ENCODE data around the gene NAV1.

NAV1 gene

DNA sequence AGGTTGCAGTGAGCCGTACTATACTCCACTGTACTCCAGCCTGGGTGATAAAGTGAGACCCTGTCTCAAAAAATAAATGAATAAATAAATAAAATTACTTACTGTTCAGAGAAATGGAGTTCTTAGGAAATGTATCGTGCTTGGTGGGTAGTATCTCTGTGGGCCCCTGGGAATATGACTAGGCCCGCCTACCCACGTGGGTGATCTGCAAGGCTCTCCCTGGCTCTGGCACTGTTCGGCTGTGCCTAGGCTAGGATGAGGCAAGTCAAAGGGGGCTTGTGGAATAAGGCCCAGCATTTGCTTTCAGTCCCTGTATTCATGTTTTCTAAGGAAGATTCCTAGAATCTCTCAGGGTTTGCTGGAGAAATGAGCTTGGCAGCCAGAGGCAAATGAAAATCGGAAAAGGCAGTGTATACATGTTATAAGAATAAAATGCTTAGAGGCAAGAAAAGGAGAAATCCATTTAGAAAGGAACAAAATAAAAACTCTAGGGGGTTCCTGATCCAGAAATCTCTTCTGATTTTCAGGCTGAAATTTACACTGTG lies 27.5 kb upstream of the NAV1 start:
- no peak for TF ChIP-seq FOXP2 (optimal IDR thresholded peaks at IDR 0.05; ENCODE audit: borderline replicate concordance, extremely low read depth, extremely low read length, insufficient read depth)
- no peak for TF ChIP-seq TAF1 (IDR thresholded peaks at IDR 0.05; ENCODE audit: borderline replicate concordance, insufficient read depth, low read length)
- no peak for TF ChIP-seq POLR2AphosphoS5 (IDR thresholded peaks at IDR 0.05; ENCODE audit: low read depth, low read length)
- no peak for TF ChIP-seq SIN3A (IDR thresholded peaks at IDR 0.05; ENCODE audit: borderline replicate concordance, insufficient read depth, low read length)
- TF ChIP-seq, protein P1, sequence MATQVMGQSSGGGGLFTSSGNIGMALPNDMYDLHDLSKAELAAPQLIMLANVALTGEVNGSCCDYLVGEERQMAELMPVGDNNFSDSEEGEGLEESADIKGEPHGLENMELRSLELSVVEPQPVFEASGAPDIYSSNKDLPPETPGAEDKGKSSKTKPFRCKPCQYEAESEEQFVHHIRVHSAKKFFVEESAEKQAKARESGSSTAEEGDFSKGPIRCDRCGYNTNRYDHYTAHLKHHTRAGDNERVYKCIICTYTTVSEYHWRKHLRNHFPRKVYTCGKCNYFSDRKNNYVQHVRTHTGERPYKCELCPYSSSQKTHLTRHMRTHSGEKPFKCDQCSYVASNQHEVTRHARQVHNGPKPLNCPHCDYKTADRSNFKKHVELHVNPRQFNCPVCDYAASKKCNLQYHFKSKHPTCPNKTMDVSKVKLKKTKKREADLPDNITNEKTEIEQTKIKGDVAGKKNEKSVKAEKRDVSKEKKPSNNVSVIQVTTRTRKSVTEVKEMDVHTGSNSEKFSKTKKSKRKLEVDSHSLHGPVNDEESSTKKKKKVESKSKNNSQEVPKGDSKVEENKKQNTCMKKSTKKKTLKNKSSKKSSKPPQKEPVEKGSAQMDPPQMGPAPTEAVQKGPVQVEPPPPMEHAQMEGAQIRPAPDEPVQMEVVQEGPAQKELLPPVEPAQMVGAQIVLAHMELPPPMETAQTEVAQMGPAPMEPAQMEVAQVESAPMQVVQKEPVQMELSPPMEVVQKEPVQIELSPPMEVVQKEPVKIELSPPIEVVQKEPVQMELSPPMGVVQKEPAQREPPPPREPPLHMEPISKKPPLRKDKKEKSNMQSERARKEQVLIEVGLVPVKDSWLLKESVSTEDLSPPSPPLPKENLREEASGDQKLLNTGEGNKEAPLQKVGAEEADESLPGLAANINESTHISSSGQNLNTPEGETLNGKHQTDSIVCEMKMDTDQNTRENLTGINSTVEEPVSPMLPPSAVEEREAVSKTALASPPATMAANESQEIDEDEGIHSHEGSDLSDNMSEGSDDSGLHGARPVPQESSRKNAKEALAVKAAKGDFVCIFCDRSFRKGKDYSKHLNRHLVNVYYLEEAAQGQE (IDR thresholded peaks at IDR 0.05; ENCODE audit: insufficient read depth in 1 of 2, low read depth in 2 of 2, low read length in 2 of 2) = no peak

DNA sequence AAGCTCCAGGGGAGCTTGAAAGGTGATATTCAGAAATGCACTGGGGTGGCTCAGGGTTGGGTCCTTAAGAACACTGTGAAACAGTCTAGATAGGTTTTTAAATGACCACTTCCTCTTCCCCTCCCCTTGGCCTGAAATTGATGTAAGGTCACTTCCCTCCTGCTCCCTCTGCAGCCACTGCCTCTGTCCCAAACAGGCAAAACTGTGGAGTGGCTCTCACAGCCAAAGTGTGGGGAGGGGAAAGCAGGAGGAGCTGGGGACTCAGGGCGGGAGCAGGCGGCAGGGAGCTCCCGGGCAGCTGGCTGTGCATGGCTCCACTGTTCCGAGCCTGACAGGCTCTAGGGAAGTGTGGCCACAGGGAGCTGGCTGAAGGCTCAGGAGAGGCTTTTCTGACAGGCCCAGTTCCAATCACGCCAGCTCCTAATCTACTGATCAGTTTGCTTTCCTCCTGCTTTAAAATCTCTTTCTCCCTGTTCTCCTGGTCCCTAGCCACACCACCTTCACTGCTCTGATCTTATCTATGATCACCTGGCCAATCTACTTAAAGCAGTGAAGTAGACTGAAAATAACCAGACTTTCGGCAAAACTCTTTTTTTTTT lies 26.9 kb upstream of the NAV1 start:
- TF ChIP-seq, protein P1 (IDR thresholded peaks at IDR 0.05; ENCODE audit: insufficient read depth in 1 of 2, low read depth in 2 of 2, low read length in 2 of 2) = no peak

DNA sequence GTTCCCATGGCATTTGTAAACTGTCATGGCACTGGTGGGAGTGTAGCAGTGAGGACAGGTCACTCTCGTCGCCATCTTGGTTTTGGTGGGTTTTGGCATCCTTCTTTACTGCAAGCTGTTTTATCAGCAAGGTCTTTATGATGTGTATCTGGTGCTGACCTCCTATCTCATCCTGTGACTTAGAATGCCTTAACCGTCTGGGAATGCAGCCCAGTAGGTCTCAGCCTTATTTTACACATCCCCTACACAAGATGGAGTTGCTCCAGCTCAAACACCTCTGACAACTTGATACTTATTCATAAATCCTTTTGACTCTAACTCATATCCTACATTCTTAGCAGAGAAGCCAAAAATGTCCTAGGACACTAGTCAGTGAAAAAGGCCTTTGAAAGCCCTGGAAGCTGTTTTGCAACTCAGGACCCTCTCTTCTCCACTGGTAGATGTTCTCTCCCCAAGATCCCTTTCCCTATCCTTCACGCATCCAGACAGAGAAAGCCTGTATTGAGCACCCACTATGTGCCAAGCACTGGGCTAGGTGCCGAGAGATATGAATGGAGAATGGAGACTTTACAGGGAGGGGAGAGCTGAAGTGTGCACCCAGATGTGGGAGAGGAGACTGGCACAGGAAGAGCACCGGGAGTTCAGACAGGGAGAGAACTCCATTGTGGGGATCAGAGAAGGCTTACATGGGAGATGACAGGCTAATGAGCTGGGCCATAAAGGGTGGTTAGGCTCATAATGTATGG lies 25.3 kb upstream of the NAV1 start:
- TF ChIP-seq TAF1 (IDR thresholded peaks at IDR 0.05; ENCODE audit: borderline replicate concordance, insufficient read depth, low read length) = no peak
- TF ChIP-seq POLR2AphosphoS5 (IDR thresholded peaks at IDR 0.05; ENCODE audit: low read depth, low read length) = no peak
- TF ChIP-seq SIN3A (IDR thresholded peaks at IDR 0.05; ENCODE audit: borderline replicate concordance, insufficient read depth, low read length) = no peak

DNA sequence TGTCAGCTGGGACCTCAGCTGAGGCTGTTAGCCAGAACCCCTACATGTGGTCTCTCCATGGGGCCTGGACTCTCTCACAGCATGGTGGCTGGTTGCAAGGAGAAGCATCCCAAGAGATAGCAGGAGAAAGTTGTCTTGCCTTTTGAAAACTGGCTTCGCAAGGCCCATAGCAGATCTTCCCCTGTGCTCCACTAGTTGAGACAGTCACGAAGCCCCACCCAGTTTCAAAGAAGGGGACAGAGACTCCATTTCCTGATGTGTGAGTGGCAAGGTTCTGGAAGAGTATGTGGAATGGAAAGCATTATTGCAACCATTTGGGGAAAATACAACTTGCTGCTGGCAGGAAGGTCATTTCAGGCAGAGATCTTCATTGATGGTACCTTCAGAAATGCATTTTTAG lies 24.5 kb upstream of the NAV1 start:
- TF ChIP-seq, protein P1 (IDR thresholded peaks at IDR 0.05; ENCODE audit: insufficient read depth in 1 of 2, low read depth in 2 of 2, low read length in 2 of 2) = no peak
- TF ChIP-seq POLR2AphosphoS5 (IDR thresholded peaks at IDR 0.05; ENCODE audit: low read depth, low read length) = no peak
- TF ChIP-seq FOXP2 (optimal IDR thresholded peaks at IDR 0.05; ENCODE audit: borderline replicate concordance, extremely low read depth, extremely low read length, insufficient read depth) = no peak
- no peak for TF ChIP-seq SIN3A (IDR thresholded peaks at IDR 0.05; ENCODE audit: borderline replicate concordance, insufficient read depth, low read length)
- TF ChIP-seq TAF1 (IDR thresholded peaks at IDR 0.05; ENCODE audit: borderline replicate concordance, insufficient read depth, low read length) = no peak

DNA sequence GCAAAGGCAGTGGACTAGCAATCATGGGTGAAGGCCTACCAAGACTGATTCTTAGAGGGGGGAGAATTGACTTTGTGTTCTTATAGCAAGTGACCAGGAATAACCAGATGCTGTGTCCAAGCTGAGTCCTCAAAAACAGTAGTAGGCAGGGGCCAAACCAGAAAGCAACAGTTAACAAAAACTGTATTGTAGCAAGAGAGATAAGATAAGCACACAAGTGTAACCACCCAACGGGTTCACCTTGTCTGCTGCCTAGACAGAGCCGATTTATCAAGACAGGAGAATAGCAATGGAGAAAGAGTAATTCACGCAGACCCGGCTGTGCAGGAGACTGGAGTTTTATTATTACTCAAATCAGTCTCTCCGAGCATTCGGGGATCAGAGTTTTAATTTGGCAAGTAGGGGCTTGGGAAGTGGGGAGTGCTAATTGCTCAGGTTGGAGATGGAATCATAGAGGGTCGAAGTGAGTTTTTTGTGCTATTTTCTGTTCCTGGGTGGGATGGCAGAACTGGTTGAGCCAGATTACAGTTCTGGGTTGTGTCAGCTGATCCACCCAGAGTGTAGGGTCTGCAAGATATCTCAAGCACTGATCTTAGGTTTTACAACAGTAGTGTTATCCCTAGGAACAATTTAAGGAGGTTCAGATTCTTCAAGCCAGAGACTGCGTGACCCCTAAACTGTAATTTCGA lies 23.7 kb upstream of the NAV1 start:
- no peak for TF ChIP-seq TAF1 (IDR thresholded peaks at IDR 0.05; ENCODE audit: borderline replicate concordance, insufficient read depth, low read length)
- TF ChIP-seq SIN3A (IDR thresholded peaks at IDR 0.05; ENCODE audit: borderline replicate concordance, insufficient read depth, low read length) = no peak
- TF ChIP-seq POLR2AphosphoS5 (IDR thresholded peaks at IDR 0.05; ENCODE audit: low read depth, low read length) = no peak

DNA sequence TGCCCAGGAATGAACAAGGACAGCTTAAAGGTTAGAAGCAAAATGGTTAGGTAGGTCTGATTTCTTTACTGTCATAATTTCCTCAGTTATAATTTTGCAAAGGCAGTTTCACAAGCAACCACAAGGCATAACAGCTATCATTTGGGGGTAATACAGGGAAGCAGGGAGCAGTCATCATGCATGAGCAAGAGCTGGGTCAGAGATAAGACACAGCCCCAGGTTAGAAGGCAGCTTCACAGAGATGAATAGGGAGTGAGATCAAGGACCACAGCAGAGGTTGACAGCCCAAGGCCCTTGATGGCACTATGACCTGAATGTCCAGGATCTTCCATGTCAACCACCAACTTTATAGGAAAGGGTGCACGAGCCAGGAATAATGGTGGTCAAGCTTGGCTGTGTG lies 23.0 kb upstream of the NAV1 start:
- no peak for TF ChIP-seq SIN3A (IDR thresholded peaks at IDR 0.05; ENCODE audit: borderline replicate concordance, insufficient read depth, low read length)
- no peak for TF ChIP-seq POLR2AphosphoS5 (IDR thresholded peaks at IDR 0.05; ENCODE audit: low read depth, low read length)
- TF ChIP-seq TAF1 (IDR thresholded peaks at IDR 0.05; ENCODE audit: borderline replicate concordance, insufficient read depth, low read length) = no peak
- TF ChIP-seq FOXP2 (optimal IDR thresholded peaks at IDR 0.05; ENCODE audit: borderline replicate concordance, extremely low read depth, extremely low read length, insufficient read depth) = no peak
- TF ChIP-seq, protein P1 (IDR thresholded peaks at IDR 0.05; ENCODE audit: insufficient read depth in 1 of 2, low read depth in 2 of 2, low read length in 2 of 2) = no peak
